HepG2 (cell line): ENCODE data around the gene CHD9NB. TPM values are rescaled to one million over a fixed set of nuclear protein-coding genes. Genes with fewer than 3 reads are reported as not detected.

Experiments used
- CHD4 ChIP-seq: fragments of 200-600 bp; sonication (generic); IDR thresholded peaks from 2 replicates; pipeline ENCODE4 v1.7.0; 2017; ENCODE audit warnings: mild to moderate bottlenecking, low read length, borderline replicate concordance
- DNMT3B ChIP-seq: conservative IDR thresholded peaks from 2 replicates; pipeline ENCODE4 v1.6.1; 2016; ENCODE audit warnings: missing biosample characterization, control low read depth
- ELF3 ChIP-seq: IDR thresholded peaks from 2 replicates; pipeline ENCODE4 v1.6.1; 2016; ENCODE audit warnings: missing genetic modification reagents, missing compliant biosample characterization
- HNF4G ChIP-seq, 2 experiments: sonication (generic) in 1 of 2; formaldehyde crosslinking in 1 of 2; IDR thresholded peaks; 2 replicates each; pipeline versions ENCODE4 v1.4.0 to v1.6.1; 2011 to 2020; ENCODE audit warnings: borderline replicate concordance in 2 of 2, low read depth in 2 of 2, mild to moderate bottlenecking in 2 of 2, low read length in 1 of 2, missing genetic modification reagents in 1 of 2, moderate library complexity in 1 of 2
- KDM5B ChIP-seq: sonication (generic); formaldehyde crosslinking; IDR thresholded peaks from 2 replicates; pipeline ENCODE4 v1.4.0; 2020; ENCODE audit warnings: missing genetic modification reagents, mild to moderate bottlenecking, borderline replicate concordance
- MYC ChIP-seq: sonication (generic); formaldehyde crosslinking; IDR thresholded peaks from 2 replicates; pipeline ENCODE4 v1.9.0; 2021; ENCODE audit warnings: missing genetic modification reagents, borderline replicate concordance
- NFIC ChIP-seq: IDR thresholded peaks from 2 replicates; pipeline ENCODE4 v1.6.1; 2012; ENCODE audit warnings: mild to moderate bottlenecking, low read length, inconsistent platforms
- ZFP36L1 ChIP-seq: sonication (generic); formaldehyde crosslinking; IDR thresholded peaks from 2 replicates; pipeline ENCODE4 v1.8.0; 2022; ENCODE audit warnings: mild to moderate bottlenecking, missing genetic modification reagents, moderate library complexity
- ZNF12 ChIP-seq: sonication (generic); formaldehyde crosslinking; IDR thresholded peaks from 2 replicates; pipeline ENCODE4 v1.5.0; 2020; ENCODE audit warnings: missing genetic modification reagents
- ZNF205 ChIP-seq: IDR thresholded peaks from 2 replicates; pipeline ENCODE4 v1.6.1; 2018; ENCODE audit warnings: missing biosample characterization, missing genetic modification reagents
- ZNF343 ChIP-seq: sonication (generic); formaldehyde crosslinking; IDR thresholded peaks from 2 replicates; pipeline ENCODE4 v1.4.0; 2020; ENCODE audit warnings: mild to moderate bottlenecking, missing genetic modification reagents
- ZNF441 ChIP-seq: sonication (generic); formaldehyde crosslinking; IDR thresholded peaks from 2 replicates; pipeline ENCODE4 v1.7.0; 2021; ENCODE audit warnings: missing genetic modification reagents, borderline replicate concordance
- ZNF792 ChIP-seq: IDR thresholded peaks from 2 replicates; pipeline ENCODE4 v1.6.1; 2016
- polyA plus RNA-seq, 8 experiments: library from polyadenylated mRNA; depleted of rRNA in 3 of 8; stranded (reverse) in 7 of 8; unstranded in 1 of 8; fragments of >200 nt; fragmentation: Illumina TruSeq in 4 of 8; extraction: Trizol in 4 of 8; gene quantifications; 2 replicates each; pipeline versions ENCODE4 v1.2.1 to v1.2.3, GENCODE V29; 2011 to 2016; ENCODE audit warnings: low read depth in 4 of 8, missing spikeins in 1 of 8, mixed read lengths in 1 of 8; ENCODE audit not compliant: insufficient read depth in 1 of 8
- total RNA-seq, 5 experiments: library from RNA; depleted of rRNA; stranded (reverse); fragments of >200 nt; fragmentation: Illumina TruSeq; extraction: Trizol; gene quantifications; 2 replicates each; pipeline ENCODE4 v1.2.3, GENCODE V29; 2016; ENCODE audit warnings: low read depth in 1 of 5
- TF ChIP-seq, protein P1 (sequence below): sonication (generic); formaldehyde crosslinking; IDR thresholded peaks from 2 replicates; pipeline ENCODE4 v1.5.1; 2020; ENCODE audit warnings: mild to moderate bottlenecking, missing genetic modification reagents
- TF ChIP-seq, protein P2 (sequence below), 2 experiments: sonication (generic) in 1 of 2; formaldehyde crosslinking in 1 of 2; IDR thresholded peaks; 2 replicates each; pipeline versions ENCODE4 v1.4.0 to v1.6.1; 2016 to 2020; ENCODE audit warnings: borderline replicate concordance in 1 of 2, low read depth in 1 of 2, mild to moderate bottlenecking in 1 of 2, missing genetic modification reagents in 1 of 2
- TF ChIP-seq, protein P3 (sequence below): sonication (generic); formaldehyde crosslinking; IDR thresholded peaks from 2 replicates; pipeline ENCODE4 v1.4.0; 2020; ENCODE audit warnings: missing genetic modification reagents
- TF ChIP-seq, protein P4 (sequence below): sonication (generic); formaldehyde crosslinking; conservative IDR thresholded peaks from 2 replicates; pipeline ENCODE4 v1.4.0; 2020; ENCODE audit warnings: mild to moderate bottlenecking, missing genetic modification reagents, moderate library complexity

CHD9NB gene
- total and polyA plus RNA-seq, 2 of the 13 experiments (the other 11 are each of a cell fraction or from before 2014, with no cell fraction given), result 0.17 to 0.18 TPM

DNA sequence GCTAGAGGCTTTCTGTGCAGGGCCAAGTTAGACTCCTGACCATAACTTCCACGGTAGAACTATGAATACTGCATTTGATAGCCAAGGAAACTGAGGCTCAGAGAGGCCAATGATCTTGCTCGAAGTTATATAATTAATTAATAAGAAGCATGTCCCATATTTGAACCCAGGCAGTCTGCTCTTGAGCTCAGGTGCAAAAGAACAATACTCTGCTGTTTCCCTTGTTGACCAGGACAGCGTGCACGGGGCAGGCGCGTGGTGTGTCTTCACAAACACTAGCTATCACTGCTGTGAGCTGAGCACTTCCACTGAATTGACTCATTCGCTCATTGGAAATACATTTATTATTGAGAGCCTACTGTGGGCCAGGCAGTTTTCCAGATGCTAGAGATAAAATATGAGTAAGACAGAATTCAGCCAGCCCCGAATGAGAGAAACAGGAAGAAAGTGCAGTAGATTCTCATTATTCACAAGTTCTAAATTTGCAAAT, 3.7 kb upstream of the CHD9NB start (continued):
- TF ChIP-seq, protein P1, sequence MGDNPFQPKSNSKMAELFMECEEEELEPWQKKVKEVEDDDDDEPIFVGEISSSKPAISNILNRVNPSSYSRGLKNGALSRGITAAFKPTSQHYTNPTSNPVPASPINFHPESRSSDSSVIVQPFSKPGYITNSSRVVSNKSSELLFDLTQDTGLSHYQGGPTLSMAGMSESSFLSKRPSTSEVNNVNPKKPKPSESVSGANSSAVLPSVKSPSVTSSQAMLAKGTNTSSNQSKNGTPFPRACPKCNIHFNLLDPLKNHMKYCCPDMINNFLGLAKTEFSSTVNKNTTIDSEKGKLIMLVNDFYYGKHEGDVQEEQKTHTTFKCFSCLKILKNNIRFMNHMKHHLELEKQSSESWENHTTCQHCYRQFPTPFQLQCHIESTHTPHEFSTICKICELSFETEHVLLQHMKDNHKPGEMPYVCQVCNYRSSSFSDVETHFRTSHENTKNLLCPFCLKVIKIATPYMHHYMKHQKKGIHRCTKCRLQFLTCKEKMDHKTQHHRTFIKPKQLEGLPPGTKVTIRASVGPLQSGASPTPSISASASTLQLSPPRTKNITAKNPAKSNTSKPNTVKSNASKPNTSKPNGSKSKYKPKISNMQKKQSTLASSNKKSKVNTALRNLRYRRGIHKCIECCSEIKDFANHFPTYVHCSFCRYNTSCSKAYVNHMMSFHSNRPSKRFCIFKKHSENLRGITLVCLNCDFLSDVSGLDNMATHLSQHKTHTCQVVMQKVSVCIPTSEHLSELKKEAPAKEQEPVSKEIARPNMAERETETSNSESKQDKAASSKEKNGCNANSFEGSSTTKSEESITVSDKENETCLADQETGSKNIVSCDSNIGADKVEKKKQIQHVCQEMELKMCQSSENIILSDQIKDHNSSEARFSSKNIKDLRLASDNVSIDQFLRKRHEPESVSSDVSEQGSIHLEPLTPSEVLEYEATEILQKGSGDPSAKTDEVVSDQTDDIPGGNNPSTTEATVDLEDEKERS, result no peak
- TF ChIP-seq ZNF441 (CRISPR knock-in tag), result 0 out of 2 replicates have a peak, but pooled peaks have one; percentile 25
- 0 out of 2 replicates have a peak, but pooled peaks have one; percentile 5 for TF ChIP-seq DNMT3B (CRISPR knock-in tag)
- TF ChIP-seq CHD4, result peak; percentile 99
- peak; percentile 11 for TF ChIP-seq ZFP36L1
- TF ChIP-seq ZNF792 (CRISPR knock-in tag), result no peak
- TF ChIP-seq, protein P2, sequence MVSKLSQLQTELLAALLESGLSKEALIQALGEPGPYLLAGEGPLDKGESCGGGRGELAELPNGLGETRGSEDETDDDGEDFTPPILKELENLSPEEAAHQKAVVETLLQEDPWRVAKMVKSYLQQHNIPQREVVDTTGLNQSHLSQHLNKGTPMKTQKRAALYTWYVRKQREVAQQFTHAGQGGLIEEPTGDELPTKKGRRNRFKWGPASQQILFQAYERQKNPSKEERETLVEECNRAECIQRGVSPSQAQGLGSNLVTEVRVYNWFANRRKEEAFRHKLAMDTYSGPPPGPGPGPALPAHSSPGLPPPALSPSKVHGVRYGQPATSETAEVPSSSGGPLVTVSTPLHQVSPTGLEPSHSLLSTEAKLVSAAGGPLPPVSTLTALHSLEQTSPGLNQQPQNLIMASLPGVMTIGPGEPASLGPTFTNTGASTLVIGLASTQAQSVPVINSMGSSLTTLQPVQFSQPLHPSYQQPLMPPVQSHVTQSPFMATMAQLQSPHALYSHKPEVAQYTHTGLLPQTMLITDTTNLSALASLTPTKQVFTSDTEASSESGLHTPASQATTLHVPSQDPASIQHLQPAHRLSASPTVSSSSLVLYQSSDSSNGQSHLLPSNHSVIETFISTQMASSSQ (IDR thresholded peaks at IDR 0.05; ENCODE audit: low read depth), result no peak
- TF ChIP-seq, protein P2 (CRISPR knock-in tag; IDR thresholded peaks at IDR 0.05; ENCODE audit: borderline replicate concordance), result 0 out of 2 replicates have a peak, but pooled peaks have one; percentile 26
- 0 out of 2 replicates have a peak, but pooled peaks have one; percentile 40 for TF ChIP-seq ELF3 (CRISPR knock-in tag)
- TF ChIP-seq, protein P3, sequence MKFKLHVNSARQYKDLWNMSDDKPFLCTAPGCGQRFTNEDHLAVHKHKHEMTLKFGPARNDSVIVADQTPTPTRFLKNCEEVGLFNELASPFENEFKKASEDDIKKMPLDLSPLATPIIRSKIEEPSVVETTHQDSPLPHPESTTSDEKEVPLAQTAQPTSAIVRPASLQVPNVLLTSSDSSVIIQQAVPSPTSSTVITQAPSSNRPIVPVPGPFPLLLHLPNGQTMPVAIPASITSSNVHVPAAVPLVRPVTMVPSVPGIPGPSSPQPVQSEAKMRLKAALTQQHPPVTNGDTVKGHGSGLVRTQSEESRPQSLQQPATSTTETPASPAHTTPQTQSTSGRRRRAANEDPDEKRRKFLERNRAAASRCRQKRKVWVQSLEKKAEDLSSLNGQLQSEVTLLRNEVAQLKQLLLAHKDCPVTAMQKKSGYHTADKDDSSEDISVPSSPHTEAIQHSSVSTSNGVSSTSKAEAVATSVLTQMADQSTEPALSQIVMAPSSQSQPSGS (CRISPR knock-in tag), result no peak
- no peak; the same call in 1 of the 2 replicates for TF ChIP-seq HNF4G (IDR thresholded peaks at IDR 0.05; ENCODE audit: borderline replicate concordance, low read depth, low read length)
- no peak for TF ChIP-seq HNF4G (CRISPR knock-in tag; IDR thresholded peaks at IDR 0.05; ENCODE audit: borderline replicate concordance, low read depth)
- peak; percentile 73 for TF ChIP-seq ZNF12 (CRISPR knock-in tag)
- TF ChIP-seq NFIC, result no peak
- no peak for TF ChIP-seq ZNF205 (CRISPR knock-in tag)
- peak; percentile 67; the same call in 1 of the 2 replicates for TF ChIP-seq MYC (CRISPR knock-in tag)
- 0 out of 2 replicates have a peak, but pooled peaks have one; percentile 13 for TF ChIP-seq KDM5B (CRISPR knock-in tag)
- no peak for TF ChIP-seq ZNF343
- TF ChIP-seq, protein P4, sequence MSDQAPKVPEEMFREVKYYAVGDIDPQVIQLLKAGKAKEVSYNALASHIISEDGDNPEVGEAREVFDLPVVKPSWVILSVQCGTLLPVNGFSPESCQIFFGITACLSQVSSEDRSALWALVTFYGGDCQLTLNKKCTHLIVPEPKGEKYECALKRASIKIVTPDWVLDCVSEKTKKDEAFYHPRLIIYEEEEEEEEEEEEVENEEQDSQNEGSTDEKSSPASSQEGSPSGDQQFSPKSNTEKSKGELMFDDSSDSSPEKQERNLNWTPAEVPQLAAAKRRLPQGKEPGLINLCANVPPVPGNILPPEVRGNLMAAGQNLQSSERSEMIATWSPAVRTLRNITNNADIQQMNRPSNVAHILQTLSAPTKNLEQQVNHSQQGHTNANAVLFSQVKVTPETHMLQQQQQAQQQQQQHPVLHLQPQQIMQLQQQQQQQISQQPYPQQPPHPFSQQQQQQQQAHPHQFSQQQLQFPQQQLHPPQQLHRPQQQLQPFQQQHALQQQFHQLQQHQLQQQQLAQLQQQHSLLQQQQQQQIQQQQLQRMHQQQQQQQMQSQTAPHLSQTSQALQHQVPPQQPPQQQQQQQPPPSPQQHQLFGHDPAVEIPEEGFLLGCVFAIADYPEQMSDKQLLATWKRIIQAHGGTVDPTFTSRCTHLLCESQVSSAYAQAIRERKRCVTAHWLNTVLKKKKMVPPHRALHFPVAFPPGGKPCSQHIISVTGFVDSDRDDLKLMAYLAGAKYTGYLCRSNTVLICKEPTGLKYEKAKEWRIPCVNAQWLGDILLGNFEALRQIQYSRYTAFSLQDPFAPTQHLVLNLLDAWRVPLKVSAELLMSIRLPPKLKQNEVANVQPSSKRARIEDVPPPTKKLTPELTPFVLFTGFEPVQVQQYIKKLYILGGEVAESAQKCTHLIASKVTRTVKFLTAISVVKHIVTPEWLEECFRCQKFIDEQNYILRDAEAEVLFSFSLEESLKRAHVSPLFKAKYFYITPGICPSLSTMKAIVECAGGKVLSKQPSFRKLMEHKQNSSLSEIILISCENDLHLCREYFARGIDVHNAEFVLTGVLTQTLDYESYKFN, result peak; percentile 68
